ENCODE measurements around the gene GDI1.

Gene GDI1

DNA sequence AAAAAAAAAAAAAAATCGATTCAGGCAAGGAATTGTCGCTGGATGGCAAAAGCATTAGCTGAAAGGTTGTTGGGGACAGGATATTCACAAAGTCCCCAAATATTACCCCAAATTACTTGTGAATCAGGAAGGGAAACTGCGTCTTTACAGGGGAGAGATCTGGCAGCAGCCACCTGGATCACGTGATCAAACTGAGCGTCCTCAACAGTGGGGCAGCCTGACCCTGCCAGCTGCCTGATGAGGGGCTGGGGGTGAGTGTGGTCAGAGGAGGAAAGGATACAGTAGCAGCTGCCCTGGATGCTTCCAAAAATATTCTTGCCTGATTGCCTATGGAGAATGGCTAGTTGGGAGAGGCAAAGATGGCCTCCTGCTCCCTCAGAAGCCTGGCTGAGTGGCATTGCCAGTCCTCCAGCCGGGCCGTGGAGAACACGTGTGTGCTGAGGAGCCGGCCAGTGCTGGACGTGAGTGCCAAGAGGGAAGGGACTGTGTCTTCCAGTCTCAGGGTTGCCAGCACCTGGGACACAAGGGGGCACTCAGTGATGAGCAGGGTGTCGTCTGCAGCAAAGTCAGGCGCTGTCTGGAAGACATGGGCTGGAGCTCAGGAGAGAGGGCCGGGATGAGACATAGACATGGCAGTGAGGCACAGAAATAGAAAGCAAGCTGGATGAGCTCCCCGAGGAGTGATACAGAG, 45.1 kb downstream of the GDI1 start:
- DNase-seq (ENCODE audit: low read depth) = no peak

DNA sequence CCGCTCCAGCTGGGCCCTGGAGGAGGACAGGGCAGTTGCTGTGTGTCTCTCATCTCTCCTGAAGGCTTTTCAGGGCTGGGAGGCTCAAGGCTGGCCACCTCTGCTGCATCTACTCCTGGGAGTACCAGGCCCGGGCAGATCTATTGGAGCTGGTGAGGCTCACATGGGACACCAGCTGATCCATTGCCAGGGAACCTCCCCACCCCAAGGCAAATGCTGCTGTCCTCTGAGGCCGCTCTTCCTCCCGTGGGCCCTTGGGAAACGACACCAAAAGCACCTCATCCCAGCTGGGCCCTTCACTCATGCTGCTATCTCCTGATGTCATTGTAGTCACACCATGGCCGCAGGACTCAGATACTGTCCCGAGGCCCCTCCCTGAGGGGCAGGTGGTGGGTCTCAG, 45.8 kb downstream of the GDI1 start:
- no peak for DNase-seq (ENCODE audit: low read depth)

DNA sequence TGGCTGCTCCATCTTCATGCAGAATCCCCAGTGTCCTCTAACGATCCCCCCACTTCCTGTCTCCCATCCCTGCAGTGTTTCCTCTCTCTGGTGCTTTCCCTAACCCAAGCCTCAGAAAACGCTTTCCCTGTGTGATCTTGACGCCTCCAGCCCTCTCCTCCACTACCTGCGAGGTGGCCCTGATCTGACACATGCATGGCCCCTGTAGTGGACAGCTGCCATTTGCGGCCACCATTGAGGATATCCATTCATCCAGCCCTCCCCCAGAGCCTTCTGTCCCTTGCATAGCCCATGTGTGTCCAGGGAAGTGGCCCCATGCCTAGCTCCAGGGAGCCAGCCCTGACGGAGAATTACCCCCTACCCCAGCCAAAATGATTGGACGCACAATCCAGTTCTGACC, 46.4 kb downstream of the GDI1 start:
- no peak for DNase-seq (ENCODE audit: low read depth)

DNA sequence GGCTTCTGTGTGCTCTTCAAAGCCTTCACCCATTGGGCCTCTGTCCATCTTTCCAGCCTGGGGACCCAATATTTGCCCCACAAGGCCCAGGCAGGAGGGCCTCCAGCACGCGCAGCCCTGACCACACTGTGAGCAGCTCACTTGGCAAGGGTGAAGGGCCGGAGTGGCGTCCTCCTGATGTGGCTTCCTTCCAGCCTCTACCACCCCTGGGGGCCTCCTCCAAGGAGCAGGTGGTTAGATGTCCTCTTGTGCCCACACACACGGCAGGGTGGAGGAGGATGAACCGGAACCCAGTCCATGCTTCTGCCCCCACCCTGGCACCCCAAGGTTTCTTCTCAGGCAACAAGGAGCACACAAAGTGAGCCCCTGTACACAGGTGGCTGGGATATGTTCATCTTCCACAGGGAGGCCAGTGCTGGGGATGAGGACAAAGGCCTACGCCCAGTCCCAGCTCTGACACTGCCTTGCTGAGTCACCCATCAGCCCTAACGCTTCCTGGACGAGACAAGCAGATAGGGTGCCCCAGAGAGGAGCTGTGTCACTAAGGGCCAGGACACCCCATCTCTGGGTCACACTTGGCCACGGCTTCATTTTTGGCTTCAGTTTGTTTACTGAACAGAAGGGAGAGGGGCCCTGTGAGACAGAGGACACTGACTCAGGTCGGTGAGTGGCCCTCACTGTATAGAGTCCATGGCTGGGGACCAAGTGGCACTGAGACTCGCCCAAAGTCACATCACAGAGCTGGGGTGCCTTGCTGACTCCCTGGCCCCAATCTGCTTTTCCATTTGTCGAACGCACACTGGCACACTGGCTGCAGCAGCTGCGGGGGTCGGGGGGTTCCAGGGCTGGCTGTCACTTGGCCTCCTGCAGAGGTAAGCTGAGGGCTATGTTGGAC, 47.5 kb downstream of the GDI1 start:
- DNase-seq (ENCODE audit: low read depth) = no peak

GRCh38 chrX:154485150-154486051, 48.4 kb downstream of the GDI1 start:
- DNase-seq (ENCODE audit: low read depth) = no peak

DNA sequence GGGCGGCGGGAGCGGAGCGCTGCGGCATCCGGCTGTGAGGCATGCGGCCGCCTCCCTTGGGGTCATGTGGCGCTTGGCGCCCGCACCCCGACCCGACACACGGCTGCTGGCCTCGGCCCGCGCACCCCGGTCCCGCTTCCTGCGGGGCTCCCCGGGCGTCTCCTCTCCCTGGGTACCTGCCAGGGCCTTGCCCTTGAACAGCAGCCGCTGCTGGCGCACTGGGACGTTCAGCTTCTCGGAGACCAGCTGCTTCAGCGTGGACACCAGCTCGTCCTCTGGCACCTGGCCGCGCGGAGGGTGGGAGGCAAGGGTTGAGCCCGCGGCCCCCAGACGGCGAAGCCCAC, 49.1 kb downstream of the GDI1 start:
- DNase-seq (ENCODE audit: low read depth) = no peak

DNA sequence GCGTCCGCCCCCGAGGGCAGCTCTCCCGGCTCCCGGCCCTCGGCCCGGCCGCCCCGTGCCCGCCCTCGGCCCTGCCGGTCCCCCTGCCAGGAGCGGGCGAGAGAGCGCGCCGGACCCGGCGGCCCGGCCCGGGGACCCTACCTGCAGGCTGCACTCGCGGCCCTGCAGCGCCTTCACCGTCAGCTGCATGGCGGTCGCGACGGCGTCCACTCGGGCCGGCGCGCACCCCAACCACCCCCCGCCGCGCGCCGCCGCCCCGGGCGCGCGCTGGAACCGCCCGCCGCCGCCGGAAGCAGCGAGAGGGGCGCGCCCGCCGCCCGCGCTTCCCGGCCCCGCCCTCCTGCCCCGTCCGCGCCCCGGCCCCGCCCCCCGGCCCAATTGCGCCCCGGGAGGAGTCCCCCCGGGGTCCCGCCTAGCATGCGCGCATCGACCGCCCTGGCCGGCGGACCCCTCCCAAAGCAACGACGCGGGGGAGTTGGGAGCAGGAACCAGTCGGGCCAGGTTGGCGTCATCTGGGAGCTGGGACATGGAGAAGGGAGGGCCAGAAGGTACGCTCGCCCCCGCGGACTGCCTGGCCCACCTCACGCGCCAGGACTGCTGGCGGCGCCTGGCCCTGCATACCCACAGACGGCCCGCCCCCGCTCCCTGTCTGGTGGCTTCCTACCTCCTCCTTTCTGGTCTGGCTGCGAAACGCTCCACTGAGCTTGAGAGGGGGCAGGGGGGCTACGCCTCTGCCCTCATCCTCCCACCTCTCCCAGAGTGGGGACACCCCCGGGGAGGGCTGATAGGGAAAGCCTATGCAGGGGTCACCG, 49.6 kb downstream of the GDI1 start, which contains the start of gene UBL4A:
TSS of gene UBL4A (minus strand) at position 220 of the 812 bp plus-strand sequence. CDS start at position 189, 31 bp downstream.
- peak; percentile 26 for DNase-seq (ENCODE audit: low read depth)

GRCh38 chrX:154487518-154488290, 50.8 kb downstream of the GDI1 start:
- DNase-seq (ENCODE audit: low read depth) = no peak

GRCh38 chrX:154488336-154489075, 51.6 kb downstream of the GDI1 start:
- DNase-seq (ENCODE audit: low read depth) = no peak

DNA sequence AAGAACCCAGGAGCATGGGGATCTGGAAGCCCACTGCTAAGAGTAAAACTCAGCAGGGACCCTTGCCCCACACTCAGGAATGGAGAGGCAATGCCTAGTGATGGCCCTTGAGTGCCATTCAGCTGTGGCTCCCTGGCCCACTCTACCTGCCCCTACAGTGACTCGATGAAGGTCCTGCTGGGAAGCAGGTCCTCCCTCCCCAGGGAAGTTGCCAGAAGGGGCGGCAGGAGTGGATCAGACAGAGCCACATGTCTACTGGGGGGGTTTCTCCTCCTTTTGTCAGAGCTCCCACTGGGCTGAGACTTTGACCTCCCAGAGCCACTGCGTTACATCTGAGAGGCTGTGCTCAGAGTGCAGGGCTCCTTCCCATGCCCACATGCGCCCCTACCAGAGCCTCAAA, 52.2 kb downstream of the GDI1 start:
- DNase-seq (ENCODE audit: low read depth) = no peak

- no peak for DNase-seq (ENCODE audit: low read depth)
These were observed 53.1 kb downstream of the GDI1 start for GRCh38 chrX:154490021-154490413.

DNA sequence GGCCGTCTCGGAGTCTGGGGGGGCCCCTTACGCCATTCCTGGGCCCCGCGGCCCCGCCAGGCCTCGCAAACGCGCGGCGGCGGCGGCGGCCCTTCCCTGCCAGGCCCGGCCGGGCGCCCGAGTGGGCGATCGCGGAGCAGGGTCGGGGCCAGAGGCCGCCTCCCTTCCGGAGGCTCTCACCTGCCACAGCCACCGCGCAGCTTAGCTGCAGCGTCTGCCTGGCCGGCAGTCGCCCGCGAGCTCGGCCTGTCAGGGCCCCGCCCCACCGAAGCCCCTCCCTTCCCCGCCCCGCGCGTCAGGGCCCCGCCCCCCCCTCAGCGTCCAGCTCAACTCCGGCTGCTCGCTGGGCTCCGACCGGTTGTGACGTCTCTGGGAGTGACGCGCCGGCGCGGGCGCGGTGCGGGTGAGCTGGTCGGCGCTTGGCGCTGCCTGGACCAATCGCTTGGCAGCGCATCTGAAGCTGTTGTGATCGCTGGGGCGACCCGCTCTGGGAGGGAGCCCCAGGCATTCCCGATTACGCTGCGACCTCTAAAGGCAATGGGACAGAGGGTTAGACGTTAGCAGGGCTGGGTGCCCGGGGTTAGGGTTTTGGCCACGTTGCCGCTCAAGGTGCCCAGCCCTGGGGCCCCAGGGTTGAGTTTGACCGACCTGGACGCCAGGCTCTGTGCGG, 53.6 kb downstream of the GDI1 start, which contains the start of gene SLC10A3:
TSS of gene SLC10A3 (minus strand) at position 216 of the 670 bp plus-strand sequence. CDS start 1,689 bp downstream, outside the sequence.
- peak; percentile 83 for DNase-seq (ENCODE audit: low read depth)
